Mucosa of rectum (tissue), 2 donors: ENCODE results near the gene NET1.

Experiments used
- H3K27ac ChIP-seq, 2 donors: one replicate each; pipeline ENCODE4 v1.7.0; 2013; ENCODE audit warnings: inconsistent platforms in 2 of 2, low read depth in 2 of 2, low read length in 2 of 2
- H3K27me3 ChIP-seq, 2 donors: one replicate each; pipeline ENCODE4 v1.7.0; 2013; ENCODE audit warnings: low read length in 2 of 2; ENCODE audit not compliant: control insufficient read depth in 2 of 2, insufficient read depth in 2 of 2
- H3K36me3 ChIP-seq, 2 donors: one replicate each; pipeline ENCODE4 v1.7.0; 2013; ENCODE audit warnings: low read length in 2 of 2; ENCODE audit not compliant: control insufficient read depth in 2 of 2, insufficient read depth in 2 of 2
- H3K4me1 ChIP-seq, 2 donors: one replicate each; pipeline ENCODE4 v1.7.0; 2013; ENCODE audit warnings: low read length in 2 of 2, mild to moderate bottlenecking in 1 of 2; ENCODE audit not compliant: control insufficient read depth in 2 of 2, insufficient read depth in 2 of 2
- H3K4me3 ChIP-seq, 2 donors: one replicate each; pipeline ENCODE4 v1.7.0; 2013; ENCODE audit warnings: low read length in 2 of 2
- H3K9ac ChIP-seq, 2 donors: one replicate each; pipeline ENCODE4 v1.7.0; 2013; ENCODE audit warnings: low read length in 2 of 2, low read depth in 1 of 2, mild to moderate bottlenecking in 1 of 2
- H3K9me3 ChIP-seq, 2 donors: one replicate each; pipeline ENCODE4 v1.7.0; 2013; ENCODE audit warnings: low read length in 2 of 2; ENCODE audit not compliant: control insufficient read depth in 2 of 2
- donor health status: healthy.
- donor health status: Normal muscosa, but diverticular disease.

The NET1 gene

DNA sequence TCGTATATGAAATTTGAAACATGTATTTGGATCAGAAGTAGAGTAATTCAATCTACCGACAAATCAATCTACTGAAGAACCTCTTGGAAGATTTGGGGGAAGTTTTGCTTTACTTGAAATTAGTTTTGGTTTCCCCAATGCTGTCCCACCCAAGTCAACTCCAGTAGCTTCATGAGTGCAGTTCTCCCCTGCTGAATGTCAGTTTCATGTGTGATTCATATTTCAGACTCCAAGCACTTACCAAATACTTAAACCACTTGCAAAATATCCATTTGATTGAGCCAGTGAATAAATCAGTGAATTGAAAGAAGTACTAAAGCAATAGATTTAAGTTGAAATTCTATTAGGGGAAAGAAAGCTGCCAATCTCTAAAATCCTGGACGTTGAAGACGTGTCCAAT is 77.7 kb downstream of the NET1 start:
- Histone ChIP-seq H3K9ac (no peak overlapping the region), H3K9me3 (peaks cover 0 to 2% of the 10 kb centered on the region in 2 donors), H3K4me1 (peaks cover 16 to 34% of the 10 kb centered on the region in 2 donors), H3K27ac (no peak overlapping the region), H3K36me3 (no peaks in the 10 kb centered on the region), H3K4me3 (no peak overlapping the region), H3K27me3 (no peaks in the 10 kb centered on the region)

DNA sequence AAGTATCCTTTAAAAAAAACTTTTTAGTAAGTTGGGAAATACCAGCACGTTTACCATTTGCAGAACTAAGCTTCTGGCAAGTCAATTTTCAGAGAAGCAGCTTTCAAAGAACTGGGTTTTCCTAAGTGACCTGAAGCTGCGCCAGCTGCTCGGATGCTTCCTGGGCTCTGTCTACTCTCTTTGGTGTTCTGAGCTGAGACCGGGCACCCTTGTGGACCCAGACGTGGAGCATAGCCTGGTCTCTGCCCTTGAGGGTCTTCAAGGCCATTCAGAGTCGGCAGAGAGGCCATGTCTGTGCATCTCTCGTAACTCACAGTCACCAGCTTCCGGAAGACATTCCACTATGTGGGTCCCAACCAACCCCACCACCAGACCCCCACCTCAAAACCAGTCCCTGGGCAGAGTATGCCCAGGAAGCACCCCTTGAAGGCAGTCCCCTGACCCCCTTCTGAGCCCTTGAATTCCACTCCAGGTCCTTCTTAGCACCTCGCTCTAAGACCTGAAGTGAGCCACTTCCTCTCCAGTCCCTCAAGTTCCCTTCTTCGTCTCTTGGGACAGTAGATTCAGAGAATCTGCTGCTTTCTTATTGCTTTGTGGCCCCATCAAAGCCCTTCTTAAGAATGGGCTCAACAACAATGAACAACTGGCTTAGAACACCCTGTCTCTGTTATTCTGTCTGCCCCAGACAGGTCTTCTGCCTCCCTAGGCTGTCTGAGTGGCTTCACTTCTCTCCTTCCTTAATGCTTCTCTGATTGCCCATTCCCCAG is 78.5 kb downstream of the NET1 start:
- no peaks in the 10 kb centered on the region for H3K27me3 ChIP-seq
- H3K9ac ChIP-seq = no peak overlapping the region

DNA sequence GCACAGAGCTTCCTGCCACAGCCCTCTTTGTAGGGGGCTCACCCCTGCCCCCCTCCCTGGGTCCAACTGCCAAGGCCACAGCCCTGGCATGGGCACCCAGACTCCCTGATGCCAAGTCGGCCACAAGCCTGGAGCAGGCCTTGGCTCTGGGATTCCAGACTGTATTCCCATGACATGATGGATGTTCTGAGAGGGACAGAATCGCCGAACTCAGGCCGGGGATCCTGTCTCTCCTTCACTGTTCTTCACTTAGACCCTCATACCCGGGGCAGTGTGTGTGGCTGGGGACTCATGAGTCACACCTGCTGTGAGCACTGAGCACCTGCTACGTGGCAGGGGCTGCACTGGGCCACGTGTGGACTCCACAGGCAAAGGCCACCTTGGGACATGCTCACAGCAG is 79.1 kb downstream of the NET1 start:
- Histone ChIP-seq H3K4me1 (peaks cover 13 to 32% of the 10 kb centered on the region in 2 donors), H3K27ac (no peak overlapping the region), H3K36me3 (no peaks in the 10 kb centered on the region), H3K9me3 (peaks cover 0 to 2% of the 10 kb centered on the region in 2 donors), H3K9ac (no peak overlapping the region), H3K4me3 (no peak overlapping the region), H3K27me3 (no peaks in the 10 kb centered on the region)

More for the DNA sequence above, 78.5 kb downstream of the NET1 start:
- Histone ChIP-seq H3K27ac (no peak overlapping the region), H3K36me3 (no peaks in the 10 kb centered on the region), H3K4me3 (no peak overlapping the region), H3K4me1 (peaks cover 16 to 34% of the 10 kb centered on the region in 2 donors), H3K9me3 (peaks cover 0 to 2% of the 10 kb centered on the region in 2 donors)

DNA sequence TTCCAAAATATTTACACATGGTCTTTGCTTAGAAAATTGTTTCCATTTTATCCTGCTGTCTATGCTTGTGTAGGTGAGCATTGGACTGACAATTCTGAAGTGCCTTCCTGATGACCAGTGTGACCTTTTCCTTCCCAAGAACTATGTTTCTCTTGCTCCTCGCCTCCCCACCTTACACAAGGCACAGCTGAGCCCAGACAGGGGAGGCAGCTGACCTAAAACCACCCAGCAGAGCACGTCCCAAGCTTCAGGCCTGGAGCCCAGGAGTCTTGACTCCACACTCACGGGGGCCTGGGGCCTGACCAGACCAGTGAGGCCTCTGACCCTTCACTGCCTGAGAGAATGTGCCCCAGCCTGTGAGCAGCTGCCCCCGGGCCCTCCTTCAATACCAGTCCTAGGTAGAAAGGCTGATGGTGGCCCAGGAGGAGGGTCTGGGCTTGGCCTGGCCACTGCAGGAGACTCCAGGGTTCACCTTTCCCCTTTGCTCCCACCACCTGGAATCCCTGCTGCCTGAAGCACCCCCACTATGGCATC is 80.0 kb downstream of the NET1 start:
- Histone ChIP-seq H3K27me3 (no peaks in the 10 kb centered on the region), H3K4me3 (no peak overlapping the region), H3K27ac (no peak overlapping the region), H3K36me3 (no peaks in the 10 kb centered on the region), H3K9me3 (peaks cover 0 to 2% of the 10 kb centered on the region in 2 donors), H3K9ac (no peak overlapping the region), H3K4me1 (peaks cover 9 to 24% of the 10 kb centered on the region in 2 donors)

DNA sequence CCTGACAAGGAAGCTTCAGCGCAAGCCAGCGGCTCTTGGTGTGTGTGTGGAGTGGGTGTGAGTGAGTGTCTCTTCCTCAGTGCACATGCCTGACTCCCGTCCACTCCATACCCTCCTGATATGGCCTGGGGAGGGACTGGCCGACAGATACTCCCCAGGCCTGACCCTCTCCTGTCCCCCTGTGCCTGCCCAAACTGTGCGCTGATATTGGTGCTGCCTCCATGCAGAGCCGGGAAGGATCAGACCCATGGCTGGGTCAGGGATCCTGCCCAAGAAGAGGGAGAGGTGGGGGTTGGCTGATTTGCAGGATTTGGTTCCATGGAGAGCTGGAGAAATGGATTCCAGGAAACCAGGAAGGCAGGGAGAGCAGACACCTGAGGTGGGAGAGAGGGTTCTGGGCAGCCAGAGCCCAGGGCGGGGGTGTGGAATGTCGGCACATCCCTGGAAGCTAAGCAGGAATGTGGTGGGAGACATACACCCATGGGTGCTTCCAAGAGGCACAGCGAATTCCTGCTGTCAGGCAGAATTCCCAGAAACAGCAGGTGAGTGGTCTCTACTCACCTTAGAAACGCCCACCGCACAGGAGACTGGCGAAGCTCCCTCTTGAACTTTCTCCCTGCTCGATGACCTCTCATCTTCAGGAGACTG is 80.7 kb downstream of the NET1 start:
- Histone ChIP-seq H3K9me3 (peaks cover 0 to 2% of the 10 kb centered on the region in 2 donors), H3K4me3 (no peak overlapping the region), H3K27ac (no peak overlapping the region), H3K4me1 (peaks cover 9 to 20% of the 10 kb centered on the region in 2 donors), H3K36me3 (no peaks in the 10 kb centered on the region), H3K27me3 (no peaks in the 10 kb centered on the region), H3K9ac (no peak overlapping the region)

DNA sequence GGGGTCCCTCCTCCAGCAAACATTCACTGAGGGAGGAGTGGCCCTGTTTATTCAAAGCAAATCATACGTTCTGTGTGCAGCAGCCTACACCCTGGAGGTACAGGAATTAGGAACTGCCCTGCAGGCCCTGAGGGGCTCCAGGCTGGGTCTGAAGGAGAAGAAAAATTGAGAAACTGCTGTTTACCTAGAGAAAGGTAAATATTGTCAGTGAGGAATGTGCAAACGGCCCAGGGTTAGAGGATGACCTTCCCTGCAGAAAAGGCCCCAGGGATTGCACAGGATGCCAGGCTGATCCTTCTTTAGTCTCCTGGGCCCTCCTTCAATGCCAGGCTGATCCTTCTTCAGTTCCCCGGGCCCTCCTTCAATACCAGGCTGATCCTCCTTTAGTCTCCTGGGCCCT is 81.3 kb downstream of the NET1 start:
- Histone ChIP-seq H3K36me3 (no peaks in the 10 kb centered on the region), H3K4me3 (no peak overlapping the region), H3K27me3 (no peaks in the 10 kb centered on the region), H3K27ac (no peak overlapping the region), H3K4me1 (peaks cover 5 to 16% of the 10 kb centered on the region in 2 donors), H3K9ac (no peak overlapping the region), H3K9me3 (peaks cover 0 to 2% of the 10 kb centered on the region in 2 donors)

DNA sequence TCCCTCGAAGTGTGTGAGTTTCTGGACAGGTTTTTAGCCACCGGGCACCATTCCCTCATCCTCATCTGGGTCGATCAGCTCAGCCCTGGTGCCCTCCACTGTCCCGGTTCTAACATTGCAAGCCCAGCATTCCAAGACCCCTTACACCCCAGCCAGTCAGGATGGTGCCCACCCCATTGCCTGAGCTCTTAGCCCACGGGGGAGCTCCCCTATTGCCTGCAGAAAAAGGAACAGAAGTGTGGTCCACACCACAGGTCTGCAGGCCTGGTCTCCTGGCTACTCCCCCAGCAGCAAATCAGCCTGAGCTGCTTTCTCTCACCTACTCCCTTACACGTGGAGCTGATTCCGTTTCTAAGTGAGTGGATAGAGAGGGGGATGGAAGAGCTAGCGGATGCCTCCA is 82.3 kb downstream of the NET1 start:
- Histone ChIP-seq H3K36me3 (no peaks in the 10 kb centered on the region), H3K9me3 (peaks cover 0 to 2% of the 10 kb centered on the region in 2 donors), H3K4me3 (no peak overlapping the region), H3K27ac (no peak overlapping the region), H3K4me1 (peaks cover 0 to 8% of the 10 kb centered on the region in 2 donors), H3K9ac (no peak overlapping the region), H3K27me3 (no peaks in the 10 kb centered on the region)

DNA sequence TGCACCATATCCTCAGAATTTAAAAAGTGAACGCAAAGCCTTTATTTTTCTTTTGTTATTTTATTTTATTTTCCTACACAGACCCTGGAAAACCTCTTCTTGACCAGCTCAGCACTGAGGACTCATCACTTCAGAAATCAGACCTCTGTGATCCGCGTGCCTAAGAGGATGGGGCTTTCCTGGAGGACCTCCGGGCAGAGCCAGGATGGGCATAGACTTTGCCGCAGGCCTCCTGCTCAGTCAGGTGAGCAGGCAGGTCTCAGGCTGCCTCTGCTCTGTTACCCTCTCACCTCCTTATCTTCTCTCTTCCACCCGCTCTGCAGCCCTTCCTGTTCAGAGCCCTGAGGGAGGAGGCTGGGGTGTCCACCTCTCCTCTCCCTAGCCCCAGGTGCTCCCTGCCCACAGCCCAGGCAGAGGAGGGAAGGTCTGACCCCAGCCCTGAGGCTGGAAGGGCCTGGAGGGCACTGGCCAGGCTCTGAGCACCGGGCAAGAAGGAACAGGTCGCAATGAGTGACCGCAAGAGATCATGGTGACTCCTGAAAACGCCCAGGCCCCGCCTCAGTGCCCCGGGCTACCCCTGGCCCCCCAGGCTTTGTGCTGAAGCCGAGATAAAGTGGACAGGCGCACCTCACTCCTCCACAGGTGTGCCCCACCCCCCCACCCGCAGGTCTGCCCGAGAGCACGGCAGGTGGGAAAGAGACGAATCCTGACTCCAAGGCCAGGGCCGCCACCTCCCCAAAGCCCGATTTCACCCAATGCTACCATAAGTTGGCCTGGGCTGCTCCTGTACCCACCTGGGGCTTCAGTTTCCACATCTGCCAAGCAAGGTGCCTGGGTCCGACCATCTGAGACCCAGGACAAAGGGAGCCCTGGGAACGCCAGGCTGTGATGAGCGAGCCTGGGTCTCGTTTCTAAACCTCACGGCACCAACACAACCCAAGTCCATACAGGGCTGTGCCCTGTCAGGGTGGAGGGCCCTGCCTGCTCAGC is 84.2 kb downstream of the NET1 start:
- H3K9me3 ChIP-seq = peaks cover 0 to 2% of the 10 kb centered on the region in 2 donors
- no peak overlapping the region for H3K4me3 ChIP-seq
- H3K36me3 ChIP-seq = no peaks in the 10 kb centered on the region
- H3K27ac ChIP-seq = no peak overlapping the region
- H3K9ac ChIP-seq = no peak overlapping the region
- peaks cover 0 to 8% of the 10 kb centered on the region in 2 donors for H3K4me1 ChIP-seq
- H3K27me3 ChIP-seq = no peaks in the 10 kb centered on the region

DNA sequence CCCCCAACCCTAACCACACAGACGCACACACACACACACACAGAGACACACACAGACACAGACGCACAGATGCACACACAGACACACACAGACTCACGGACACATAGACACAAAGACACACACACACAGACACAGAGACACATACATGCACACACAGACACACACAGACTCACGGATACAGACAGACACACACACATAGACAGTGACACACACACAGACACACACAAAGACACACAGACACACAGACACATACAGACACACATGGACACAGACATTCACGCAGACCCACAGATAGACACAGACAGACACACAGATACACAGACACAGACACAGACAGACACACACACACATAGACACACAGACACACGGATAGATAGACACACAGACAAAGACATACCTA is 84.9 kb downstream of the NET1 start:
- Histone ChIP-seq H3K36me3 (no peaks in the 10 kb centered on the region), H3K9me3 (no peaks in the 10 kb centered on the region), H3K27me3 (no peaks in the 10 kb centered on the region), H3K4me3 (no peak overlapping the region), H3K9ac (no peak overlapping the region), H3K27ac (no peak overlapping the region), H3K4me1 (peaks cover 0 to 8% of the 10 kb centered on the region in 2 donors)
